ENCODE measurements around the gene NRXN3.

Gene NRXN3

DNA sequence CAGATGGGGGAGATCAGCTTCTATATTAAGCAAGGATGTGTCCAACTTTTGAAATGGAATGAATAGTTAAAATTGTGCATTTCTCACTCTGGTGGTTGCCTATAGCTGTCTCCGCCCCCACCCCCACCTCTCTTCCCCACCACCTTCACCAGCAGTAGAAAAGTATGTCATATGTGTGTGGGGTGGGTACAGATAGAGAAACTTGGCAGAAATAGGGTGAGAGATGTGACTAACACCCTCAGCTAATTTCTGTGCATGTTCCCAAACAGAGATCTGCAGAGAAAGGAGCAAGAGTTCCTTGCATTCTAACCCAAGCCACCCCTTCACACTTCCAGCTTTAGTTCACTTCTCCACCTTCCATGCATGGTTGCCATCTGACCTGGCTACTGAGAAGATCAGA lies 980.1 kb downstream of the NRXN3 start:
- no peak for DNase-seq (ENCODE audit: extremely low spot score)
- ChIA-PET CTCF (no interaction called here), POLR2A (no interaction called here)

GRCh38 chr14:79157369-79157768 lies 987.2 kb downstream of the NRXN3 start:
- DNase-seq (ENCODE audit: extremely low spot score): no peak
- no peak for TF ChIP-seq CTCF (IDR thresholded peaks at IDR 0.05; ENCODE audit: control extremely low read depth, extremely low read depth, low read depth, missing control alignments)
- CTCF ChIA-PET: no interaction called here
- POLR2A ChIA-PET: no interaction called here

More for the DNA sequence above, 980.1 kb downstream of the NRXN3 start:
- no peak for TF ChIP-seq CTCF (IDR thresholded peaks at IDR 0.05; ENCODE audit: control extremely low read depth, extremely low read depth, low read depth, missing control alignments)

GRCh38 chr14:79161571-79161970 lies 991.4 kb downstream of the NRXN3 start:
- no peak for TF ChIP-seq CTCF (IDR thresholded peaks at IDR 0.05; ENCODE audit: control extremely low read depth, extremely low read depth, low read depth, missing control alignments)
- ChIA-PET POLR2A (no interaction called here), CTCF (interaction anchor here (1.1 kb wide), 1 partner anchor 8 kb away, joined by 3 read pairs; no protein-coding TSS in a partner anchor)
- DNase-seq (ENCODE audit: extremely low spot score): no peak

DNA sequence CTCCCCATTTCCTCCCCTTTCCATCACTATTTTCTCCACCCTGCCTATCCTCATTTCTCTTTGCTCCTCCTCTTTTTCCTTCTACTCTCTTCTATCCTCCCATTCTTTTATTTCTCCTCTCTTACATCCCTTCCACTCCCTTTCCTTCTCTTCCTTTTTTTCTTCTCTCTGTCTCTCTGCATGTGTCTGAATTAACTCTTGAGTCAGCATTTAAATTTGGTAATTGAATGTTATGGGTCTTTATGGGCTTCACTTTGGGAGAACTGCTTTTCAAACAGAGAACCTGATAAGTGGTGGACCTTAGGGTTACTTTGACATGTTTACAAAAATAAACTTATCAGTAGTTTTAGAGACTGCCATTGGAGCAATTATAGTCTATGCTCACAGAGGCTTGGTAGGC lies 992.7 kb downstream of the NRXN3 start:
- POLR2A ChIA-PET: no interaction called here
- CTCF ChIA-PET: no interaction called here
- no peak for TF ChIP-seq CTCF (IDR thresholded peaks at IDR 0.05; ENCODE audit: control extremely low read depth, extremely low read depth, low read depth, missing control alignments)
- no peak for DNase-seq (ENCODE audit: extremely low spot score)

- ChIA-PET POLR2A (no interaction called here), CTCF (interaction anchor here (0.9 kb wide), 1 partner anchor 11 kb away, joined by 3 read pairs; no protein-coding TSS in a partner anchor)
- no peak for TF ChIP-seq CTCF (IDR thresholded peaks at IDR 0.05; ENCODE audit: control extremely low read depth, extremely low read depth, low read depth, missing control alignments)
- no peak for DNase-seq (ENCODE audit: extremely low spot score)
Measured at GRCh38 chr14:79165471-79166090, 995.4 kb downstream of the NRXN3 start.

DNA sequence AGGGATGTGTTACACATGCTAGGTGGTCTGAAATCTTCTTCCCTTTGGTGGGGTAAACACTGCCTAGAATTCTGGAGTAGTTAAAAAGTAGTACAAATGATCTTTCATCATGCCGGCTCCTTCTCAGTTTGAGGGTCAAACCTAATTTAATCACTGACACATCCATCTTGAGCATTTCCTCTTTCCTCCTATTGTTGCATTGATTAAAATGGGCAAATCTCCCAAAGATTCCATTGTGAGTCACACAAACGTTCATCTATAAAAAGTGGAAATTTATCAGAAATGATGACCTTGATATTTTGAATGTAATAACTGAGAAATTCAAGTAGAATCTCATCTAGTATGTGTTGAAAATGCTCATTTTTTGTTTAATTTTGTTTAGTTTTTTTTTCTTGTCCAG lies 996.0 kb downstream of the NRXN3 start:
- ChIA-PET POLR2A (no interaction called here), CTCF (interaction anchor here (0.9 kb wide), 1 partner anchor 12 kb away, joined by 3 read pairs; no protein-coding TSS in a partner anchor)
- TF ChIP-seq CTCF (IDR thresholded peaks at IDR 0.05; ENCODE audit: control extremely low read depth, extremely low read depth, low read depth, missing control alignments): no peak
- DNase-seq (ENCODE audit: extremely low spot score): no peak
